Mesothelial cell of epicardium (in vitro differentiated cells): ENCODE measurements around the gene CRACR2A. TPM values are rescaled to one million over a fixed set of nuclear protein-coding genes. Genes with fewer than 3 reads are reported as not detected.

Experiments used
- DNase-seq, 2 experiments: peaks; one replicate each; pipeline ENCODE4 v3.0.0; 2021; ENCODE audit warnings: low spot score in 2 of 2; ENCODE audit not compliant: unreplicated experiment in 2 of 2
- H3K27ac Mint-ChIP-seq: 2 replicates; pipeline ENCODE4 v1.8.0; 2021; ENCODE audit warnings: mixed read lengths
- H3K27me3 Mint-ChIP-seq: 2 replicates; pipeline ENCODE4 v1.8.0; 2021; ENCODE audit warnings: low read depth, mixed read lengths
- H3K36me3 Mint-ChIP-seq: 2 replicates; pipeline ENCODE4 v1.8.0; 2021; ENCODE audit warnings: mixed read lengths
- H3K4me1 Mint-ChIP-seq: 2 replicates; pipeline ENCODE4 v1.8.0; 2021; ENCODE audit warnings: mixed read lengths
- H3K4me3 Mint-ChIP-seq: 2 replicates; pipeline ENCODE4 v1.8.0; 2021; ENCODE audit warnings: mild to moderate bottlenecking, moderate library complexity, mixed read lengths
- H3K9me3 Mint-ChIP-seq: 2 replicates; pipeline ENCODE4 v1.8.0; 2021; ENCODE audit warnings: mixed read lengths
- total RNA-seq: library from RNA; stranded (reverse); gene quantifications from 3 replicates; pipeline ENCODE4 v1.2.1, GENCODE V29; 2021
- TF ChIP-seq, protein P1 (sequence below): fragments of 200-600 bp; sonication (generic); IDR thresholded peaks from one replicate; pipeline ENCODE4 v1.5.0; 2021; ENCODE audit warnings: antibody characterized with exemption; ENCODE audit not compliant: unreplicated experiment

Gene CRACR2A
- total RNA-seq, 1 donor from 2014 or later: 1.0 TPM

DNA sequence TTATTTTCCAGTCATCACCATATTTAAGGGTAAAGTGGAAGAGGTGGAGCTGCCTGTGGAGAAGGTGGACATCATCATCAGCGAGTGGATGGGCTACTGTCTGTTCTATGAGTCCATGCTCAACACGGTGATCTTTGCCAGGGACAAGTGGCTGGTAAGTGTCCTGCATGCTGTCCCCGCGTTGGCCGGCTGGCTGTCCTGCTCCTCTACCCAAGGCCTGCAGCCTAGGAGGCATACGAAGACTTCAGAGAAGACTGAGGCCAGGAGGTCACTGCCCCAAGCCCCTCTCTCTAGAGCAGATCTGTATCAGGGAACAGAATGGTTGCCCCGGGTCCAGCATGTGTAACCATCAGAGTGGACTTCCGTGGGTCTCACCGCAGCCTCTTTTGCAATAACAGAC lies 184.2 kb downstream of the CRACR2A start:
- Mint-ChIP-seq H3K4me3 (no peak overlapping the region), H3K27me3 (peaks cover 65% of the 10 kb centered on the region), H3K27ac (no peak overlapping the region), H3K4me1 (peaks cover 3% of the 10 kb centered on the region), H3K36me3 (no peaks in the 10 kb centered on the region), H3K9me3 (no peaks in the 10 kb centered on the region)
- DNase-seq: no peak
- TF ChIP-seq, protein P1, sequence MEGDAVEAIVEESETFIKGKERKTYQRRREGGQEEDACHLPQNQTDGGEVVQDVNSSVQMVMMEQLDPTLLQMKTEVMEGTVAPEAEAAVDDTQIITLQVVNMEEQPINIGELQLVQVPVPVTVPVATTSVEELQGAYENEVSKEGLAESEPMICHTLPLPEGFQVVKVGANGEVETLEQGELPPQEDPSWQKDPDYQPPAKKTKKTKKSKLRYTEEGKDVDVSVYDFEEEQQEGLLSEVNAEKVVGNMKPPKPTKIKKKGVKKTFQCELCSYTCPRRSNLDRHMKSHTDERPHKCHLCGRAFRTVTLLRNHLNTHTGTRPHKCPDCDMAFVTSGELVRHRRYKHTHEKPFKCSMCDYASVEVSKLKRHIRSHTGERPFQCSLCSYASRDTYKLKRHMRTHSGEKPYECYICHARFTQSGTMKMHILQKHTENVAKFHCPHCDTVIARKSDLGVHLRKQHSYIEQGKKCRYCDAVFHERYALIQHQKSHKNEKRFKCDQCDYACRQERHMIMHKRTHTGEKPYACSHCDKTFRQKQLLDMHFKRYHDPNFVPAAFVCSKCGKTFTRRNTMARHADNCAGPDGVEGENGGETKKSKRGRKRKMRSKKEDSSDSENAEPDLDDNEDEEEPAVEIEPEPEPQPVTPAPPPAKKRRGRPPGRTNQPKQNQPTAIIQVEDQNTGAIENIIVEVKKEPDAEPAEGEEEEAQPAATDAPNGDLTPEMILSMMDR: no peak

DNA sequence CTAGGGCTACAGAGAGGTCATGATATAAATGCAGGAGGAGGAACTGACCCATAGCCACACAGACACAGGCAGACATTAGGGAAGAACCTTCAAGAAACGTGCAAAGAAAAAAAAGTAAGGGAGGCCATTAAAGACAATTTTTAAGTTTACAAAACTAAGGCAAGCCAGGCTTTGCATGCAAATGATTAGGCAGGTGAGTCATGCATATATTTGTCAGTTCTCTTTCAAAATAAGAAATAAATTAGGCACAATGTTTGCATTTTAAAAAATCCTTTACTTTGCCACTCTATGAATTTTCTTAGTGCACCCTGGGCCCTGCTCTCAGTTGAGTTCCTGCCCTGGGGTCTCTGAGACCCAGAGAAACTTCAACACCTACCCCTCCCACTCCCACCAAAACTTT lies 186.9 kb downstream of the CRACR2A start:
- TF ChIP-seq, protein P1: no peak
- Mint-ChIP-seq H3K36me3 (no peaks in the 10 kb centered on the region), H3K4me3 (no peak overlapping the region), H3K9me3 (no peaks in the 10 kb centered on the region), H3K27ac (no peak overlapping the region), H3K4me1 (no peaks in the 10 kb centered on the region), H3K27me3 (peaks cover 69% of the 10 kb centered on the region)
- DNase-seq: no peak

Other genes starting within 250 kb of the CRACR2A start
- gene PARP11, start 120.3 kb upstream of the CRACR2A start, total RNA-seq: 16.3 to 18.6 TPM (median 16.7 TPM) in 3 replicates